ENCODE measurements around the gene GBP1.
"Not testable (repeated sequence)": the region's sequence is repeated elsewhere in the genome, so short reads cannot be mapped to it uniquely, and the experiment has no call there.

Gene GBP1

GRCh38 chr1:89098857-89099256 is 33.8 kb upstream of the GBP1 start:
- TF ChIP-seq CTCF (IDR thresholded peaks at IDR 0.05; ENCODE audit: low read depth, low read length): no peak
- H3K4me3 ChIP-seq (ENCODE audit: low read depth, low read length): no peak overlapping the region

- no peak overlapping the region for H3K4me3 ChIP-seq (ENCODE audit: low read depth, low read length)
- no peak for TF ChIP-seq CTCF (IDR thresholded peaks at IDR 0.05; ENCODE audit: low read depth, low read length)
Measured at GRCh38 chr1:89095737-89096136, 30.7 kb upstream of the GBP1 start.

- no peak for TF ChIP-seq CTCF (IDR thresholded peaks at IDR 0.05; ENCODE audit: low read depth, low read length)
- no peak overlapping the region for H3K4me3 ChIP-seq (ENCODE audit: low read depth, low read length)
Measured at GRCh38 chr1:89089962-89090361, 25.0 kb upstream of the GBP1 start.

GRCh38 chr1:89088572-89088971 is 23.6 kb upstream of the GBP1 start:
- no peak for TF ChIP-seq CTCF (IDR thresholded peaks at IDR 0.05; ENCODE audit: low read depth, low read length)

GRCh38 chr1:89087241-89087640 is 22.2 kb upstream of the GBP1 start:
- H3K4me3 ChIP-seq (ENCODE audit: low read depth, low read length): no peak overlapping the region
- no peak for TF ChIP-seq CTCF (IDR thresholded peaks at IDR 0.05; ENCODE audit: low read depth, low read length)

More at GRCh38 chr1:89088572-89088971, 23.6 kb upstream of the GBP1 start:
- H3K4me3 ChIP-seq (ENCODE audit: low read depth, low read length): no peak overlapping the region

- H3K4me3 ChIP-seq (ENCODE audit: low read depth, low read length): no peak overlapping the region
- 0 out of 2 replicates have a peak, but pooled peaks have one; percentile 15 for TF ChIP-seq CTCF (IDR thresholded peaks at IDR 0.05; ENCODE audit: low read depth, low read length)
Measured at GRCh38 chr1:89085781-89086180, 20.8 kb upstream of the GBP1 start.

- no peak for TF ChIP-seq CTCF (IDR thresholded peaks at IDR 0.05; ENCODE audit: low read depth, low read length)
- H3K4me3 ChIP-seq (ENCODE audit: low read depth, low read length): no peak overlapping the region
Measured at GRCh38 chr1:89081005-89081404, 16.0 kb upstream of the GBP1 start.

- H3K4me3 ChIP-seq (ENCODE audit: low read depth, low read length): not testable (repeated sequence)
Measured at GRCh38 chr1:89080068-89080467, 15.1 kb upstream of the GBP1 start.

- not testable (repeated sequence) for H3K4me3 ChIP-seq (ENCODE audit: low read depth, low read length)
Measured at GRCh38 chr1:89072466-89073065, 7.6 kb upstream of the GBP1 start.

Measured in WI38 (cell line).